GM18502 (cell line): Measurements from ENCODE around the gene LELP1.
"Not testable (repeated sequence)": the region's sequence is repeated elsewhere in the genome, so short reads cannot be mapped to it uniquely, and the experiment has no call there.

ENCODE experiments used
- ATAC-seq: cut with Tn5 transposase; IDR thresholded peaks from one replicate; pipeline ENCODE4 v1.9.1; 2021; ENCODE audit warnings: mild to moderate bottlenecking; ENCODE audit not compliant: unreplicated experiment, poor library complexity

LELP1 gene

GRCh38 chr1:153228491-153228890 is 25.3 kb downstream of the LELP1 start:
- ATAC-seq = no peak

- not testable (repeated sequence) for ATAC-seq
Measured at GRCh38 chr1:153229076-153229829, 26.0 kb downstream of the LELP1 start.

GRCh38 chr1:153231363-153231762 is 28.1 kb downstream of the LELP1 start:
- no peak for ATAC-seq

- ATAC-seq = no peak
Measured at GRCh38 chr1:153231785-153232184, 28.6 kb downstream of the LELP1 start.

GRCh38 chr1:153232553-153232952 is 29.3 kb downstream of the LELP1 start:
- no peak for ATAC-seq

GRCh38 chr1:153233448-153233847 is 30.2 kb downstream of the LELP1 start:
- ATAC-seq = no peak

- no peak for ATAC-seq
Measured at GRCh38 chr1:153238527-153238926, 35.3 kb downstream of the LELP1 start.

- no peak for ATAC-seq
Measured at GRCh38 chr1:153242160-153242559, 38.9 kb downstream of the LELP1 start.

GRCh38 chr1:153245466-153245865 is 42.2 kb downstream of the LELP1 start:
- no peak for ATAC-seq

- ATAC-seq = no peak
Measured at GRCh38 chr1:153246018-153246417, 42.8 kb downstream of the LELP1 start.

- no peak for ATAC-seq
Measured at GRCh38 chr1:153246825-153247224, 43.6 kb downstream of the LELP1 start.

- no peak for ATAC-seq
Measured at GRCh38 chr1:153248176-153248879, 45.1 kb downstream of the LELP1 start.

GRCh38 chr1:153250166-153250565 is 46.9 kb downstream of the LELP1 start:
- no peak for ATAC-seq

GRCh38 chr1:153251087-153251486 is 47.9 kb downstream of the LELP1 start:
- ATAC-seq = no peak

- no peak for ATAC-seq
Measured at GRCh38 chr1:153251562-153251961, 48.3 kb downstream of the LELP1 start.

- ATAC-seq = no peak
Measured at GRCh38 chr1:153251988-153252387, 48.8 kb downstream of the LELP1 start.

- ATAC-seq = no peak
Measured at GRCh38 chr1:153253076-153253475, 49.8 kb downstream of the LELP1 start.

GRCh38 chr1:153253693-153254092 is 50.5 kb downstream of the LELP1 start:
- ATAC-seq = no peak
